Stimulated activated CD4-positive, alpha-beta T cell treated with anti-CD3 and anti-CD28 coated beads, Interleukin-12 subunit alpha, Interleukin-12 subunit beta, amount 100 ng/mL, for 24 hours (primary cell): Measurements from ENCODE around the gene HOXB3.
"Not testable (repeated sequence)": the region's sequence is repeated elsewhere in the genome, so short reads cannot be mapped to it uniquely, and the experiment has no call there.

Experiments used
- DNase-seq, 2 experiments: peaks; one replicate each; pipeline ENCODE4 v3.0.0-alpha.2; 2020; ENCODE audit warnings: low read depth in 2 of 2

Gene HOXB3

GRCh38 chr17:48545539-48545938 is 44.5 kb downstream of the HOXB3 start:
- DNase-seq = no peak

GRCh38 chr17:48545022-48545375 is 45.0 kb downstream of the HOXB3 start, which contains the start of gene HOXB2:
TSS of gene HOXB2 (minus strand) at chr17:48545109. CDS start at chr17:48544911, 198 bp downstream.
- DNase-seq = no peak

- DNase-seq = peak in 1 of 2 experiments; percentile 28
Observed at GRCh38 chr17:48544349-48545021, 45.6 kb downstream of the HOXB3 start.

- DNase-seq = peak in 1 of 2 experiments; percentile 35
Observed at GRCh38 chr17:48543854-48544348, 46.1 kb downstream of the HOXB3 start.

DNA sequence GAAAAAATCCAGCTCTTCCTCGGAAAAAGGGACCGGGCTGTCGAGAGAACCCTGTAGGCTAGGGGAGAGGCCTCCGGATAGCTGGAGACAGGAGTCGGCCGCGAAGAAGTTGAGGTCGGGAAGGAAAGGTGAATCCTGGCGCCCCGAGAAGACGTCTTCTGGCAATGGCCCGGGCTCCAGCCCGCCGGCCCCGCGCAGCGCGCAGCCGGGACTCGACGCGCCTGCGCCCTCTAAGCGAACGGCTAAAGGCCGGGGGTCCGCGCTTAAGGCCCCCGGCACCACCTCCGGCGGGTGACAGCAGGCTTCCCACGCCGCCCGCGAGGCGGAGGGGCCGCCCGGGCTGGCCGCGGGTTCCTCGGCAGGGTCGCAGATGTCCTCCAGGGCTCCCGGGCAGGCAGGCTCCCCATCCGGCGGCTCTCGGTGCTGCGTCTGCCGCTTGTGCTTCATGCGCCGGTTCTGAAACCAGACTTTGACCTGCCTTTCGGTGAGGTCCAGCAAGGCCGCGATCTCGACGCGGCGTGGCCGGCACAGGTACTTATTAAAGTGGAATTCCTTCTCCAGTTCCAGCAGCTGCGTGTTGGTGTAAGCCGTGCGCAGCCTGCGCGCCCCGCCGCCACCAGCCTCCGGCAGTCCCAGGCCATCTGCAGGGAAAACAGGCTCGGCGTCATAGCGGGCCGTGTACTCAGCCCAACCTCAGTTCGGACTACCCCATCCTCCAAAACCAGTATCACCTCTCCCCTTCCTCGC is 46.8 kb downstream of the HOXB3 start:
- peak in 1 of 2 experiments; percentile 41 for DNase-seq

- DNase-seq = no peak
Observed at GRCh38 chr17:48542698-48543106, 47.3 kb downstream of the HOXB3 start.

GRCh38 chr17:48542114-48542656 is 47.9 kb downstream of the HOXB3 start:
- DNase-seq = no peak

DNA sequence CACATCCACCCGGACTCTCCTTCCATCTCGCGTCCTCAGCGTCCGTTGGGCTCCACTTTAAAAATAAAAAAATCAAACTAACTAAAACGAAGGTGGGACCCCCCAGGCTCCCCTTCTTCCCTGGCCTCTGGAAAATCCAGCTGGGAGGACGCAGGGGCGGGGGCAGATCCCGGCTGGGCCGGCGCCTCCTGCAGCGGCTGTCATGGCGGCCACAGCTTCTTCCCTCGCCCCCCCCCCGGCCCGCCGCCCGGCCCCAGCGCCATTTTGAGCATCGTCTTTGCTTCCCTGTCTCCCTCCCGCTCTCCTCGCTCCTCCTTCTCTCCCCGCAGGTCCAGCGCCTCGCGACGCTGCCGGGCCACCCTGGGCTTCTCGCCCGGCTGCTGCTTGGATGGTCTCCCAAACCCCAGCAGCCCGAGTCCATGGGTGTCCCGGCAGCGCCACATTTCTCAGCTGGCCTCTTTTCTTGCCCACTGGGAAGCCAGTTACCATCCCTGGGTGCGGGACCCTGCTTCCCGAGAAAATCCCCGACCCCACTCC is 48.4 kb downstream of the HOXB3 start:
- DNase-seq = peak in 1 of 2 experiments; percentile 28

- no peak for DNase-seq
Observed at GRCh38 chr17:48541036-48541576, 48.9 kb downstream of the HOXB3 start.

DNA sequence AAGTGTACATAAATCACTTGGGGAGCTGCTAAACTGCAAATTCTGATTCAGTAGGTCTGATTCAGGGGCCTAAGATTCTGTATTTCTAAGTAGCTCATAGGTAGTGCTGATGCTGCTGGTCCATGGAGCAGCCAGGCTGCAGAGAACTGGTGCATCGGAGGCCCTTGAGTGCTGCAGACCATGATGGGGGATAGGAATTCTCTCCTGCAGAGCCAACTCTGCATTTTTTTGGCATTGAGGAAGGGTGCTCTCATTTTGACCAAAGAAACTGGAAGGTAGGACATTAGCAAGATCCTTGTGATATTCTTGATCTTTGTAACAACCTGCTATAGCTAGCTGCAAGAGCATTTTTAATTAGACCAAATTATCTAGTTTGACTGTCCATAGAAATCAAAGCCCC is 49.8 kb downstream of the HOXB3 start:
- DNase-seq = no peak

DNA sequence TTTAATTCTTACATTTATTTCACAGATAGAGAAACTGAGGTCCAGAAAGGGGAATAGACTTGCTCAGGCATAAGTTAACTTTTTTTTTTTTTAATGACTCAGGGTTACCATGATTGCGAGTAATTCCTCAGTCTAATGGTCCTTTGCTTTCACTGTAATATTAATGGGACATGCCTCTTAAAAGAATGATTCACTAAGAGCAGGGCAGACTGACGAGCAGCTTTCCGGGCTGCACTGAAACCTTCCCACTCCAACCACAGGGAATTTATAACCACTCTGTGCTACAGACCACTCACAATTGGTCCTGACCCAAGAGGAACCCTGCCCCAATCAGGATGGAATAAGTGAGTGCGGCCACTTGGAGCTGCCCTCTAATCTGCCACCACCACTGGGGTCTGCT is 50.9 kb downstream of the HOXB3 start:
- DNase-seq = no peak

GRCh38 chr17:48537316-48537715 is 52.7 kb downstream of the HOXB3 start:
- DNase-seq = no peak

GRCh38 chr17:48535793-48536559 is 54.1 kb downstream of the HOXB3 start:
- not testable (repeated sequence) for DNase-seq

- no peak for DNase-seq
Observed at GRCh38 chr17:48532261-48532660, 57.8 kb downstream of the HOXB3 start.

GRCh38 chr17:48530887-48531272 is 59.2 kb downstream of the HOXB3 start, which contains the start of gene HOXB1:
TSS of gene HOXB1 (minus strand) at chr17:48531011. CDS start at chr17:48530904, 107 bp downstream.
- DNase-seq = no peak

DNA sequence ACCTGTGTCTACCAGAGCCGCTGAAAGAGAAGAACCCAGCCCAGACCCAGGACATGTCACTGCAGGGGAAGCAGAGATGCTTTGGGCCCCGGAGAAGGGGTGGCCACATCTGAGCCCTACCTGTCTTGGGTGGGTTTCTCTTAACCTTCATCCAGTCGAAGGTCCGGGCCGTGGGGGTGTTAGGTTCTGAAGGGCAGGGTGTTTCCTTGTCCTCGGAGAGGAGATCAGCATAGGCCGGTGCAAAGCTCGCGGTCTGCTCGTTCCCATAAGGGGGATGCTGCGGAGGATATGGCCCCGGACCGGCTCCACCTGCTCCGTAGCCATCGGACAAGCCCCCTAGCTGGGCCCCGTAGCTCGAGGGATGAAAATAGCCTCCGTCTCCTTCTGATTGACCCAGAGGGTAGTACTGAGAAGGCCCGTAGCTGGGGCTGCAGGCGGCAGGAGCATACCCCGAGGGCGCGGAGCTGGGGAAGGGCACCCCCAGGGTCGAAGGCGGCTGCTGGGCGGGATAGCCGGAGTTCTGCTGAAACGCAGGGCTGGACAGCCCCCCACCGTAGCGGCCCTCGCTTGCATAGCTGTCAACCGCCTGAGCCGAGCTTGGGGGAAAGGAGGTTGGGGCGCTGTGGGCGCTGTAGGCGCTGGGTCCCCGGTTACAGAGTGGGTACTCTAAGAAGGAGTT is 59.7 kb downstream of the HOXB3 start:
- no peak for DNase-seq

DNA sequence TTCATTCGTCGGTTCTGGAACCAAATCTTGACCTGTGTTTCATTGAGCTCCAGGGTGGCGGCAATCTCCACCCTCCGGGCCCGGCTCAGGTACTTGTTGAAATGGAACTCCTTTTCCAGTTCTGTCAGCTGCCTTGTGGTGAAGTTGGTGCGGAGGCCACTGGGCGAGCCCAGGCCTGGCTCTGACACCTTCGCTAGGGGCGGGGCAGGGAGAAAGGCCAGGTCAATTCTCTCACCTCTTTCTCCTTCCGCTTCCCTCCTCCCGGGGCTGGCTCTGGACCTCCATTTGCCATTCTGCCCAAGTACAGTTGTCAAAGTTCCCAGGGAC is 60.4 kb downstream of the HOXB3 start:
- DNase-seq = no peak

GRCh38 chr17:48528936-48529682 is 60.9 kb downstream of the HOXB3 start:
- DNase-seq = no peak

DNA sequence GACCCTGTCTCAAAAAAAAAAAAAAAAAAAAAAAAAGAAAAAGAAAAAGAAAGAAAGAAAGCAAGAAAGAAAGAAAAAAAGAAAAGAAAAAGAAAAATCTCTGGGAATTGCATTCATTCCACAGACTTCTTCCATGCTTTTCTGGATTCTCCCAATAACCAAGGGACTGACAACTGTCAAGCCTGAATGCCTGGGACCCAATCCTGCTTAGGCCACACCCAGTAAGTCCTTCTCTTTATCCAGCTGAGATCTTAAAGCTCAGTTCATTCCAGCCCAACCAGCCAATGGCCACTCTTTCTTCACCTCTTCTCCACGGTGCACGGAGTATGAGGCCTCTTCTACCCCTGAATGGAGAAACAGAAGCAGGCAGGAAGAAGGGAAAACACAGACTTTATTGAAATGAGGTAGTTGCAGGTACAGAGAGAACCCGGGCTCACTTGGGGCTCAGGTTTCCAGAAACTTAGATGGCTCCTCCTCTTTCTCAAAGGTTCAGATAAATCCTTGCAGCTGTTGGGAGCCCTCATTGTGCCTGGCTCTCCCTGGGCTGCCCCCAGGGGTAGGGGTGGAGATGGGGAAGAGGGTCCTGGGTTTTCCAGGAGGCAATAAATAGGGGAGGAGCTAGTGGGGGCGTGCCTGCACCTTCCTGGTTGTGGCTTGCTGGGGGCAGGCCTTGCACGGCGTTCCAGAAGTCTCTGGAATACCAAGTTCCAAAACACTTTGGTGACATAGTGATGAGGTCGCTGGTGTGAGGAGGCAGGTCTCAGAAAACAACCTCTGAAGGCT is 61.7 kb downstream of the HOXB3 start:
- no peak for DNase-seq
